GM12878 (cell line): ENCODE results near the gene MAFF. TPM values are rescaled to one million over a fixed set of nuclear protein-coding genes. Genes with fewer than 3 reads are reported as not detected.
A peak's percentile ranks its signal among the peaks of the same experiment; 100 is the strongest.
"Not testable (repeated sequence)": the region's sequence is repeated elsewhere in the genome, so short reads cannot be mapped to it uniquely, and the experiment has no call there.

Source experiments
- ATAC-seq: fragments of 200-7000 bp; cut with Tn5 transposase; 3 replicates; pipeline ENCODE4 v1.9.1; 2020; ENCODE audit warnings: mild to moderate bottlenecking, moderate library complexity
- BruUV-seq: library from RNA; stranded (reverse); fragments of 400-500 nt; replicated peaks from 2 replicates; lab custom pipeline; 2021; lab: Mats Ljungman, UMichigan
- CTCF ChIA-PET: fragments of 300-600 bp; sonication (Branson Sonifier 250); formaldehyde crosslinking; extraction: SDS; loops from one replicate; lab custom pipeline; 2021; ENCODE audit warnings: inconsistent platforms; lab: Yijun Ruan, JAX
- POLR2A ChIA-PET: fragments of 350-600 bp; formaldehyde crosslinking; extraction: SDS; loops from one replicate; lab custom pipeline; 2021; ENCODE audit warnings: inconsistent platforms; lab: Charles Lee
- RAD21 ChIA-PET: fragments of 300-600 bp; sonication (Branson Sonifier 250); formaldehyde crosslinking; loops from one replicate; lab custom pipeline; 2023; ENCODE audit warnings: antibody characterized with exemption; ENCODE audit not compliant: unreplicated experiment; lab: Charles Lee
- SMC1A ChIA-PET: fragments of 300-600 bp; sonication (Branson Sonifier 250); formaldehyde crosslinking; loops from one replicate; lab custom pipeline; 2023; ENCODE audit not compliant: unreplicated experiment, uncharacterized antibody; lab: Charles Lee
- DNase-seq: peaks from one replicate; pipeline ENCODE4 v3.0.0-alpha.2; 2011; ENCODE audit warnings: low read depth, low spot score
- FAIRE-seq: peaks from 3 replicates; lab custom pipeline; 2011; peaks lifted over from hg19 to GRCh38; lab: Jason Lieb, UNC
- H2AFZ ChIP-seq: 2 replicates; pipeline ENCODE4 v1.6.0; 2011; ENCODE audit warnings: low read depth, low read length, control low read depth; ENCODE audit not compliant: control insufficient read depth
- H3K27ac ChIP-seq: 2 replicates; pipeline ENCODE4 v1.5.1; 2011; ENCODE audit warnings: control low read depth; ENCODE audit not compliant: control insufficient read depth, insufficient read depth
- H3K27me3 ChIP-seq, 2 experiments: replicated peaks in 1 of 2; 2 replicates each; pipeline versions ENCODE4 v1.6.0 to v1.6.1; 2011; ENCODE audit warnings: low read length in 1 of 2; ENCODE audit not compliant: control insufficient read depth in 2 of 2, insufficient read depth in 2 of 2
- H3K36me3 ChIP-seq, 2 experiments: 2 replicates each; pipeline ENCODE4 v1.5.1; 2011; ENCODE audit warnings: low read length in 1 of 2; ENCODE audit not compliant: control insufficient read depth in 2 of 2, insufficient read depth in 2 of 2
- H3K4me1 ChIP-seq: 2 replicates; pipeline ENCODE4 v1.6.1; 2011; ENCODE audit warnings: mild to moderate bottlenecking, low read length, moderate library complexity, mixed read lengths; ENCODE audit not compliant: control insufficient read depth, insufficient read depth
- H3K4me2 ChIP-seq: 2 replicates; pipeline ENCODE4 v1.6.0; 2011; ENCODE audit warnings: control low read depth; ENCODE audit not compliant: control insufficient read depth, insufficient read depth
- H3K4me3 ChIP-seq: fragments of 200-600 bp; sonication (generic); 2 replicates; pipeline ENCODE4 v1.5.1; 2016
- H3K79me2 ChIP-seq: 2 replicates; pipeline ENCODE4 v1.6.0; 2011; ENCODE audit warnings: low read length; ENCODE audit not compliant: control insufficient read depth, insufficient read depth
- H3K9ac ChIP-seq: 2 replicates; pipeline ENCODE4 v1.8.0; 2011; ENCODE audit warnings: low read length, control low read depth, mixed read lengths; ENCODE audit not compliant: control insufficient read depth, insufficient read depth
- H3K9me3 ChIP-seq: replicated peaks from 3 replicates; pipeline ENCODE4 v1.5.1; 2011; ENCODE audit warnings: mild to moderate bottlenecking, low read length; ENCODE audit not compliant: control insufficient read depth, insufficient read depth
- H4K20me1 ChIP-seq: 2 replicates; pipeline ENCODE4 v1.6.0; 2011; ENCODE audit not compliant: control insufficient read depth, insufficient read depth
- ETV6 ChIP-seq, 2 experiments: fragments of 450-650 bp in 1 of 2; IDR thresholded peaks in 1 of 2; conservative IDR thresholded peaks in 1 of 2; 2 replicates each; pipeline ENCODE4 v1.6.1; 2014; ENCODE audit warnings: antibody characterized with exemption in 1 of 2, borderline replicate concordance in 1 of 2, low read depth in 1 of 2, mild to moderate bottlenecking in 1 of 2, moderate library complexity in 1 of 2
- RAD21 ChIP-seq: IDR thresholded peaks from 2 replicates; pipeline ENCODE4 v1.6.1; 2011; ENCODE audit warnings: mild to moderate bottlenecking, low read depth, low read length, moderate library complexity; ENCODE audit not compliant: insufficient read depth
- ZNF622 ChIP-seq: fragments of 450-650 bp; IDR thresholded peaks from 2 replicates; pipeline ENCODE4 v1.6.1; 2017; ENCODE audit warnings: mild to moderate bottlenecking, inconsistent platforms
- WGBS: methylation state at CpG from one replicate; pipeline ENCODE4 v1.1.6; 2016; ENCODE audit warnings: low lambda C conversion rate; ENCODE audit not compliant: insufficient replicate concordance, insufficient coverage; ENCODE audit errors: missing lambda C conversion rate; 5-methylcytosine and 5-hydroxymethylcytosine counted together
- in situ Hi-C: fragments of 300-500 bp; cut with MboI; formaldehyde crosslinking; loops from 9 replicates; pipeline ENCODE4 v1.14.3; 2018; ENCODE audit warnings: mixed read lengths
- intact Hi-C: fragments of 100-400 bp; cut with micrococcal nuclease; formaldehyde crosslinking; loops from one replicate; pipeline ENCODE4 v1.14.2; 2022; ENCODE audit not compliant: unreplicated experiment
- polyA plus RNA-seq, 11 experiments: library from polyadenylated mRNA; depleted of rRNA in 4 of 11; unstranded in 6 of 11; stranded (reverse) in 5 of 11; fragments of >200 nt; fragmentation: Nextera tagmentation in 4 of 11; fragmentation: Illumina TruSeq in 1 of 11; extraction: Ambion mirVana in 4 of 11; extraction: Trizol in 1 of 11; gene quantifications; 1 replicate in 1 of 11; 2 replicates in 10 of 11; pipeline versions ENCODE4 v1.2.1 to v1.2.3, GENCODE V29; 2011 to 2016; ENCODE audit warnings: inconsistent platforms in 2 of 11, missing spikeins in 2 of 11, low read depth in 1 of 11
- total RNA-seq, 4 experiments: library from RNA; depleted of rRNA in 3 of 4; stranded (reverse); fragments of >200 nt in 3 of 4; fragmentation: Illumina TruSeq in 1 of 4; extraction: Trizol in 1 of 4; gene quantifications; 2 replicates each; pipeline versions ENCODE4 v1.2.1 to v1.2.3, GENCODE V29; 2013 to 2021
- TF ChIP-seq, protein P1 (sequence below): IDR thresholded peaks from 2 replicates; pipeline ENCODE4 v1.6.1; 2011; ENCODE audit warnings: borderline replicate concordance, low read depth, mild to moderate bottlenecking, moderate library complexity, mixed read lengths, low read length; ENCODE audit not compliant: insufficient read depth; ENCODE audit errors: extremely low read length

MAFF gene
- total and polyA plus RNA-seq, 10 of the 15 experiments (the other 5 are each of a cell fraction or from before 2014, with no cell fraction given), result 0.22 to 2.3 (median 0.81) TPM; not detected in 1

DNA sequence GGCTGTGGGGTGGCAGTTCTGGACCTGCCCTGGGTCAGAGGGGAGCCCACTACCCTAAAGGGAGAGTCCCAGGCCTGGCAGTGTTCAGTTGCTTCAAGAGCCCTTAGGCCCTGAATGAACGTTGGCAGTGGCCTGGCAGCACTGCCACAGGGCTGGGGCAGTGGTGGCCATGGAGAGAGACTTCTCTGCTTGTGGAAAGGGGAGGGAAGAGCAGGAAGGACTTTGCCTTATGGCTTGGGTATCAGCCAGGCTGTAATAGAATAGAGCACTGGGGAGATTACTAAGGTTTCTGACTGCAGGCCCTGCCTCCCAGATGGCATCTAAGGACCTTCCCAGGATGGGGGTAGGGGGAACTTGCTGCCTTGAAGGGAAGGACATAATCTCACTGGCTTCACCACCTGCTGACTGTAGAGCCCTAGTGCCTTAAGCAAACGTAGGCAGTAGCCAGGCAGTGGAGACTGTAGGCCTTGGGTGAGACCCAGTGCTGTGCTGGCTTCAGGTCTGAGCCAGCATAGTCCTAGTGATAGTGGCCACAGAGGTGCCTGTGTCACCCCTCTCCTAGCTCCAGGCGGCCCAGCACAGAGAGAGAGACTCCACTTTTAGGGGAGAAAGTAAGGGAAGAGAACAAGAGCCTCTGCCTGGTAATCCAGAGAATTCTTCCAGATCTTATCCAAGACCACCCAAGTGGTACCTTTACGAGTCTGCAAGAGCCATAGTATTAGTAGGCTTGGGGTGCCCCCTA lies 47.8 kb upstream of the MAFF start:
- H3K36me3 ChIP-seq, result no peaks in the 10 kb centered on the region
- ChIA-PET CTCF (no interaction called here), SMC1A (no interaction called here), RAD21 (no interaction called here), POLR2A (no interaction called here)
- H3K4me2 ChIP-seq, result no peak overlapping the region
- no peak for FAIRE-seq
- intact Hi-C loops (no loop called here), in situ Hi-C loops (no loop called here)
- ATAC-seq, result no peak
- no peak overlapping the region for H3K4me3 ChIP-seq
- peaks cover 8% of the 10 kb centered on the region for H3K4me1 ChIP-seq
- TF ChIP-seq ETV6 (conservative IDR thresholded peaks at IDR 0.05 in 1 of 2, IDR thresholded peaks at IDR 0.05 in 1 of 2; ENCODE audit: borderline replicate concordance in 1 of 2, low read depth in 1 of 2), result no peak
- TF ChIP-seq, protein P1, sequence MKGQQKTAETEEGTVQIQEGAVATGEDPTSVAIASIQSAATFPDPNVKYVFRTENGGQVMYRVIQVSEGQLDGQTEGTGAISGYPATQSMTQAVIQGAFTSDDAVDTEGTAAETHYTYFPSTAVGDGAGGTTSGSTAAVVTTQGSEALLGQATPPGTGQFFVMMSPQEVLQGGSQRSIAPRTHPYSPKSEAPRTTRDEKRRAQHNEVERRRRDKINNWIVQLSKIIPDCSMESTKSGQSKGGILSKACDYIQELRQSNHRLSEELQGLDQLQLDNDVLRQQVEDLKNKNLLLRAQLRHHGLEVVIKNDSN, result no peak
- 0 out of 2 replicates have a peak, but pooled peaks have one; percentile 25 for TF ChIP-seq RAD21
- TF ChIP-seq ZNF622, result no peak
- H4K20me1 ChIP-seq, result no peaks in the 10 kb centered on the region
- no peak overlapping the region for H3K27ac ChIP-seq
- H3K9me3 ChIP-seq, result no peaks in the 10 kb centered on the region
- H3K79me2 ChIP-seq, result no peaks in the 10 kb centered on the region
- H2AFZ ChIP-seq, result no peak overlapping the region
- 51% methylated on average over 4 of the region's 4 CpGs for WGBS
- no peaks in the 10 kb centered on the region for H3K27me3 ChIP-seq
- BruUV-seq, result no TSS peak
- H3K9ac ChIP-seq, result no peak overlapping the region
- no peak for DNase-seq

DNA sequence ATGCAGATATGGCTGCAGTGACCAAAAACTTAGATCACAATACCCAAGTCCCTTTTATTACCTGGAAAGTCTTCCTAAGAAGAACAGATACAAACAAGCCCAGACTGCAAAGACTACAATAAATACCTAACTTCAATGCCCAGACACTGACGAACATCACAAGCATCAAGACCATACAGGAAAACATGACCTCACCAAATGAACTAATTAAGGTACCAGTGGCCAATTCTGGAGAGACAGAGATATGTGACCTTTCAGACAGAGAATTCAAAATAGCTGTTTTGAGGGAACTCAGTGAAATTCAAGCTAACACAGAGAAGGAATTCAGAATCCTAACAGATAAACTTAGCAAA lies 47.3 kb upstream of the MAFF start:
- H3K4me3 ChIP-seq, H3K36me3 ChIP-seq, RAD21 ChIA-PET, H3K9me3 ChIP-seq, ATAC-seq, H2AFZ ChIP-seq, H3K4me1 ChIP-seq, H3K79me2 ChIP-seq, intact Hi-C loops, H4K20me1 ChIP-seq, SMC1A ChIA-PET, BruUV-seq, H3K27me3 ChIP-seq, H3K27ac ChIP-seq, DNase-seq, FAIRE-seq, H3K4me2 ChIP-seq, in situ Hi-C loops, H3K9ac ChIP-seq: not testable (repeated sequence)
- WGBS, result 50% methylated on average over 1 of the region's 1 CpG
- ChIA-PET CTCF (interaction anchor here (0.8 kb wide), 1 partner anchor 102 kb away, joined by 3 read pairs; no protein-coding TSS in a partner anchor), POLR2A (interaction anchor here (0.6 kb wide), 1 partner anchor 491 kb away, joined by 4 read pairs; no protein-coding TSS in a partner anchor)
